ENCODE measurements around the gene PDE4D. TPM values are rescaled to one million over a fixed set of nuclear protein-coding genes. Genes with fewer than 3 reads are reported as not detected.

Gene PDE4D
- total and polyA plus RNA-seq, 3 experiments from 2014 or later = 5.6 to 18.3 (median 17.7) TPM

- Mint-ChIP-seq H3K36me3 (no peaks in the 10 kb centered on the region), H3K9me3 (peaks cover 0 to 5% (median 0%) of the 10 kb centered on the region in 5 donors), H3K27ac (no peak overlapping the region), H3K27me3 (no peaks in the 10 kb centered on the region), H3K4me3 (no peak overlapping the region), H3K4me1 (no peaks in the 10 kb centered on the region)
- Histone ChIP-seq H3K4me1 (ENCODE audit: insufficient read depth, low read length) (no peaks in the 10 kb centered on the region), H3K36me3 (ENCODE audit: insufficient read depth, low read length) (no peaks in the 10 kb centered on the region), H3K27me3 (ENCODE audit: insufficient read depth, low read length, poor library complexity, severe bottlenecking) (no peaks in the 10 kb centered on the region), H3K9me3 (ENCODE audit: low read length) (no peaks in the 10 kb centered on the region), H3K4me3 (ENCODE audit: low read length) (no peak overlapping the region), H3K27ac (ENCODE audit: low read depth, low read length) (no peak overlapping the region)
- POLR2A ChIA-PET = no interaction called here
- DNase-seq = no peak
- CTCF ChIA-PET = no interaction called here
Measured at GRCh38 chr5:59519338-59519737, 374.2 kb downstream of the PDE4D start.

DNA sequence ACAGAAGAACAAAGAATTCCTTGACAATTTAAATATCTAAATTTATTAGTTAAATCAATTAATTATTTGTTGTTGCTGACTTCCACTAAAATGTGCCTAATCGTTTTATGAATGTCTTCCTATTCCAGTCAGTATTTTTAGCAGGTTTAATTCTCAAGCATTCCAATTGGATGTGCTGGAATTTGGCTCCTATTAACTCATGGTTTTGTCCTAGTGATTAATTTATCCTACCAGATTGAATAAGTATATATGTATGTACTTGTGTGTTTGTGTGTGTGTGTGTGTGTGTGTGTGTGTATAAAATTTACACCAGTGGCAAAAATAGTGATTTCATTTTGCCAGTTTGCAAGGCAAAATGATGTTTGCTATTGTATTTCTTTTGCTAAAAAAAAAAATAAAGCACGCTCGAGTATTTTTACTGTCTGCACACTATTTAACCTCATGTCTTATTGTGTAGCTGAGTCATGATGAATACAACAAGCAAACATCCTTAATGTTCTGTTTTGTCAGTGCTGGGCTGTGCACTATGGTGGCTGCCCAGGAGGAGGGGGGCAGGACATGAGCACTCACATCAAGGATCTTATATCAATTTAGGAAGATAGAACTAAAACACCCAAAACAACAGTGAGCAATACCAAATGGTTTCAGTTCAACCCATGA is 375.5 kb downstream of the PDE4D start:
- ChIA-PET POLR2A (no interaction called here), CTCF (no interaction called here)

GRCh38 chr5:59516161-59516560 is 377.4 kb downstream of the PDE4D start:
- ChIA-PET POLR2A (no interaction called here), CTCF (no interaction called here)
- Mint-ChIP-seq H3K27ac (no peak overlapping the region), H3K4me1 (no peaks in the 10 kb centered on the region), H3K27me3 (no peaks in the 10 kb centered on the region), H3K9me3 (no peaks in the 10 kb centered on the region), H3K4me3 (no peak overlapping the region), H3K36me3 (no peaks in the 10 kb centered on the region)
- Histone ChIP-seq H3K27ac (ENCODE audit: low read depth, low read length) (no peak overlapping the region), H3K4me1 (ENCODE audit: insufficient read depth, low read length) (no peaks in the 10 kb centered on the region), H3K4me3 (ENCODE audit: low read length) (no peak overlapping the region), H3K27me3 (ENCODE audit: insufficient read depth, low read length, poor library complexity, severe bottlenecking) (no peaks in the 10 kb centered on the region), H3K9me3 (ENCODE audit: low read length) (no peaks in the 10 kb centered on the region), H3K36me3 (ENCODE audit: insufficient read depth, low read length) (no peaks in the 10 kb centered on the region)
- no peak for DNase-seq

More for the DNA sequence above, 375.5 kb downstream of the PDE4D start:
- Mint-ChIP-seq H3K9me3 (no peaks in the 10 kb centered on the region), H3K36me3 (no peaks in the 10 kb centered on the region), H3K4me1 (no peaks in the 10 kb centered on the region), H3K27ac (no peak overlapping the region), H3K27me3 (no peaks in the 10 kb centered on the region), H3K4me3 (no peak overlapping the region)
- Histone ChIP-seq H3K27ac (ENCODE audit: low read depth, low read length) (no peak overlapping the region), H3K4me1 (ENCODE audit: insufficient read depth, low read length) (no peaks in the 10 kb centered on the region), H3K27me3 (ENCODE audit: insufficient read depth, low read length, poor library complexity, severe bottlenecking) (no peaks in the 10 kb centered on the region), H3K9me3 (ENCODE audit: low read length) (no peaks in the 10 kb centered on the region), H3K36me3 (ENCODE audit: insufficient read depth, low read length) (no peaks in the 10 kb centered on the region), H3K4me3 (ENCODE audit: low read length) (no peak overlapping the region)
- no peak for DNase-seq

DNA sequence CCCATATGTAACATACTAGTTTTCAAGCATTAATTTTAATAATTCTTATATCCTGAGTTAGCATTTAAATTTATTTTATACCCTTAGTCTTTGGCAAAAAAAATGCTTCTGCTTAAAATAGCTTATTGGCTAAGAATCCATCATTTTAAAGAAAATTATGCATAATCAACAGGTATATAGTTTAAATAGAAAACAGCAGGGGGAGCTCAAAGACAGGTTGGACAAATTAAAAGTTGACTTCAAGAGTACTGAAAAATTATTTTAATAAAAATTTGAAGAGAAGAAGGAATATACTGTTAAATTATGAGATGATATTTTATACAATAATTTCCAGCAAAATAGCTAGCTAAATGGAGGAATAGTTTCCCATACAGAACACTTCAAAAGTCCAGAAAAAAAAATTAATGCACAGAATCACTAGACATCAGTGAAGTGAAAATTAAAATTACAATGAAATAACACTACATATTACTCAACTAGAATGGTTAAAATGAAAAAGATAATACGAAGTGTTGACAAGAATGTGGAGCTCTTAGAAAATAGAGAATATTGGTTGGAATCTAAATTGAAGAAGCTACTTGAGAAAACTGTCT is 387.1 kb downstream of the PDE4D start:
- Histone ChIP-seq H3K27ac (ENCODE audit: low read depth, low read length) (no peak overlapping the region), H3K36me3 (ENCODE audit: insufficient read depth, low read length) (no peaks in the 10 kb centered on the region), H3K4me1 (ENCODE audit: insufficient read depth, low read length) (no peaks in the 10 kb centered on the region), H3K4me3 (ENCODE audit: low read length) (no peak overlapping the region), H3K9me3 (ENCODE audit: low read length) (no peaks in the 10 kb centered on the region), H3K27me3 (ENCODE audit: insufficient read depth, low read length, poor library complexity, severe bottlenecking) (no peaks in the 10 kb centered on the region)
- Mint-ChIP-seq H3K36me3 (no peaks in the 10 kb centered on the region), H3K27me3 (no peaks in the 10 kb centered on the region), H3K9me3 (no peaks in the 10 kb centered on the region), H3K27ac (no peak overlapping the region), H3K4me3 (no peak overlapping the region), H3K4me1 (no peaks in the 10 kb centered on the region)
- ChIA-PET POLR2A (no interaction called here), CTCF (no interaction called here)
- no peak for DNase-seq

- Histone ChIP-seq H3K27ac (ENCODE audit: low read depth, low read length) (no peak overlapping the region), H3K4me3 (ENCODE audit: low read length) (no peak overlapping the region), H3K9me3 (ENCODE audit: low read length) (no peaks in the 10 kb centered on the region), H3K27me3 (ENCODE audit: insufficient read depth, low read length, poor library complexity, severe bottlenecking) (no peaks in the 10 kb centered on the region), H3K4me1 (ENCODE audit: insufficient read depth, low read length) (no peaks in the 10 kb centered on the region), H3K36me3 (ENCODE audit: insufficient read depth, low read length) (no peaks in the 10 kb centered on the region)
- Mint-ChIP-seq H3K9me3 (peaks cover 0 to 2% (median 0%) of the 10 kb centered on the region in 5 donors), H3K4me1 (no peaks in the 10 kb centered on the region), H3K4me3 (no peak overlapping the region), H3K27ac (no peak overlapping the region), H3K27me3 (peaks cover 0 to 2% of the 10 kb centered on the region in 2 donors), H3K36me3 (no peaks in the 10 kb centered on the region)
- DNase-seq = no peak
- POLR2A ChIA-PET = no interaction called here
- CTCF ChIA-PET = no interaction called here
Measured at GRCh38 chr5:59504043-59504442, 389.5 kb downstream of the PDE4D start.

- POLR2A ChIA-PET = no interaction called here
Measured at GRCh38 chr5:59503220-59503619, 390.3 kb downstream of the PDE4D start.

DNA sequence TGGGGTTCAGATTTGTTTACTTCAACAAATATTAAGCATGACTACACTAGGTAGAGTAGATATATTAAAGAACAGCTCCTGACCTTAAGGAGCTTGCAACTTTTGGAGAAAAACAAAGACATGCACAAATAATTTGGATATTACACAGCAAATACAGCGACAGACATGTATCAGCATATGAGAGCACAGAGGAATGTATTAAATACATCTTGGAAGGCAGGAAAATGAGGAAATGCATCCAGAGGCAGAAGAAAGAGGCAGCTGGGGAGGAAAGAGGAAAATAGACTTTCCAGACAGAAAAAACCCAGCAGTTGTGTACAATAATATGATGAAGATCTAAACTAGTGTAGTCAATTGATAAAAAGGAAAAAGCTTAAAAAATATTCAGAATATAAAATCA is 392.2 kb downstream of the PDE4D start:
- no peak overlapping the region for H3K4me3 Mint-ChIP-seq
- POLR2A ChIA-PET = no interaction called here
- H3K4me3 ChIP-seq (ENCODE audit: low read length) = no peak overlapping the region
- no peak overlapping the region for H3K27ac ChIP-seq (ENCODE audit: low read depth, low read length)
- peaks cover 0 to 2% (median 0%) of the 10 kb centered on the region in 5 donors for H3K9me3 Mint-ChIP-seq
- no peaks in the 10 kb centered on the region for H3K9me3 ChIP-seq (ENCODE audit: low read length)
- H3K27me3 Mint-ChIP-seq = peaks cover 2 to 3% of the 10 kb centered on the region in 2 donors
- DNase-seq = no peak
- H3K36me3 Mint-ChIP-seq = no peaks in the 10 kb centered on the region
- no peaks in the 10 kb centered on the region for H3K4me1 ChIP-seq (ENCODE audit: insufficient read depth, low read length)
- peak overlapping the region in 1 of 8 donors; percentile 36 for H3K27ac Mint-ChIP-seq
- CTCF ChIA-PET = no interaction called here
- no peaks in the 10 kb centered on the region for H3K4me1 Mint-ChIP-seq
- no peaks in the 10 kb centered on the region for H3K36me3 ChIP-seq (ENCODE audit: insufficient read depth, low read length)
- H3K27me3 ChIP-seq (ENCODE audit: insufficient read depth, low read length, poor library complexity, severe bottlenecking) = no peaks in the 10 kb centered on the region

More at GRCh38 chr5:59503220-59503619, 390.3 kb downstream of the PDE4D start:
- no peak overlapping the region for H3K27ac ChIP-seq (ENCODE audit: low read depth, low read length)
- Mint-ChIP-seq H3K9me3 (peaks cover 0 to 2% (median 0%) of the 10 kb centered on the region in 5 donors), H3K4me3 (no peak overlapping the region), H3K36me3 (no peaks in the 10 kb centered on the region), H3K27me3 (peaks cover 2 to 3% of the 10 kb centered on the region in 2 donors), H3K27ac (no peak overlapping the region), H3K4me1 (no peaks in the 10 kb centered on the region)
- H3K9me3 ChIP-seq (ENCODE audit: low read length) = no peaks in the 10 kb centered on the region
- H3K4me3 ChIP-seq (ENCODE audit: low read length) = no peak overlapping the region
- H3K4me1 ChIP-seq (ENCODE audit: insufficient read depth, low read length) = no peaks in the 10 kb centered on the region
- no peak for DNase-seq
- no peaks in the 10 kb centered on the region for H3K36me3 ChIP-seq (ENCODE audit: insufficient read depth, low read length)
- CTCF ChIA-PET = no interaction called here
- no peaks in the 10 kb centered on the region for H3K27me3 ChIP-seq (ENCODE audit: insufficient read depth, low read length, poor library complexity, severe bottlenecking)

DNA sequence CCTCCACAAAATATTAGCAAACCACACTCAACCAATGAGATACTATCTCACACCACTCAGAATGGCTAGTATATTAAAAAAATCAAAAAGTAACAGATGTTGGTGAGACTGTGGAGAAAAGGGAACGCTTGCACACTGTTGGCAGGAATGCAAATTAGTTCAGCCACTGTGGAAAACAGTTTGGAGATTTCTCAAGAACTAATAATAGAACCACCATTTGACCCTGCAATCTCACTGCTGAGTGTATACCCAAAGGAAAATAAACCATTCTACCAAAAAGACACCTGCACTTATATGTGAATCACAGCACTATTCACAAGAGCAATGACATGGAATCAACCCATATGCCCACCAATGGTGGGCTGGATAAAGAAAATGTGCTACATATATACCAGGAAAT is 393.5 kb downstream of the PDE4D start:
- peaks cover 2 to 7% of the 10 kb centered on the region in 2 donors for H3K27me3 Mint-ChIP-seq
- CTCF ChIA-PET = no interaction called here
- no peak overlapping the region for H3K4me3 Mint-ChIP-seq

More for the DNA sequence above, 393.5 kb downstream of the PDE4D start:
- H3K36me3 ChIP-seq (ENCODE audit: insufficient read depth, low read length) = no peaks in the 10 kb centered on the region
- no peak overlapping the region for H3K4me3 ChIP-seq (ENCODE audit: low read length)
- no peaks in the 10 kb centered on the region for H3K27me3 ChIP-seq (ENCODE audit: insufficient read depth, low read length, poor library complexity, severe bottlenecking)
- no peak overlapping the region for H3K27ac ChIP-seq (ENCODE audit: low read depth, low read length)
- POLR2A ChIA-PET = no interaction called here
- no peaks in the 10 kb centered on the region for H3K4me1 ChIP-seq (ENCODE audit: insufficient read depth, low read length)
- DNase-seq = no peak
- H3K4me1 Mint-ChIP-seq = no peaks in the 10 kb centered on the region
- H3K9me3 ChIP-seq (ENCODE audit: low read length) = no peaks in the 10 kb centered on the region
- no peaks in the 10 kb centered on the region for H3K36me3 Mint-ChIP-seq
- no peak overlapping the region for H3K27ac Mint-ChIP-seq
- H3K9me3 Mint-ChIP-seq = peaks cover 0 to 2% (median 0%) of the 10 kb centered on the region in 5 donors
